Amniotic epithelial cell (primary cell): Measurements from ENCODE around the gene FILIP1.

Source experiments
- DNase-seq: peaks from one replicate; pipeline ENCODE4 v3.0.0-alpha.2; 2010; ENCODE audit warnings: low read depth

The FILIP1 gene, protein sequence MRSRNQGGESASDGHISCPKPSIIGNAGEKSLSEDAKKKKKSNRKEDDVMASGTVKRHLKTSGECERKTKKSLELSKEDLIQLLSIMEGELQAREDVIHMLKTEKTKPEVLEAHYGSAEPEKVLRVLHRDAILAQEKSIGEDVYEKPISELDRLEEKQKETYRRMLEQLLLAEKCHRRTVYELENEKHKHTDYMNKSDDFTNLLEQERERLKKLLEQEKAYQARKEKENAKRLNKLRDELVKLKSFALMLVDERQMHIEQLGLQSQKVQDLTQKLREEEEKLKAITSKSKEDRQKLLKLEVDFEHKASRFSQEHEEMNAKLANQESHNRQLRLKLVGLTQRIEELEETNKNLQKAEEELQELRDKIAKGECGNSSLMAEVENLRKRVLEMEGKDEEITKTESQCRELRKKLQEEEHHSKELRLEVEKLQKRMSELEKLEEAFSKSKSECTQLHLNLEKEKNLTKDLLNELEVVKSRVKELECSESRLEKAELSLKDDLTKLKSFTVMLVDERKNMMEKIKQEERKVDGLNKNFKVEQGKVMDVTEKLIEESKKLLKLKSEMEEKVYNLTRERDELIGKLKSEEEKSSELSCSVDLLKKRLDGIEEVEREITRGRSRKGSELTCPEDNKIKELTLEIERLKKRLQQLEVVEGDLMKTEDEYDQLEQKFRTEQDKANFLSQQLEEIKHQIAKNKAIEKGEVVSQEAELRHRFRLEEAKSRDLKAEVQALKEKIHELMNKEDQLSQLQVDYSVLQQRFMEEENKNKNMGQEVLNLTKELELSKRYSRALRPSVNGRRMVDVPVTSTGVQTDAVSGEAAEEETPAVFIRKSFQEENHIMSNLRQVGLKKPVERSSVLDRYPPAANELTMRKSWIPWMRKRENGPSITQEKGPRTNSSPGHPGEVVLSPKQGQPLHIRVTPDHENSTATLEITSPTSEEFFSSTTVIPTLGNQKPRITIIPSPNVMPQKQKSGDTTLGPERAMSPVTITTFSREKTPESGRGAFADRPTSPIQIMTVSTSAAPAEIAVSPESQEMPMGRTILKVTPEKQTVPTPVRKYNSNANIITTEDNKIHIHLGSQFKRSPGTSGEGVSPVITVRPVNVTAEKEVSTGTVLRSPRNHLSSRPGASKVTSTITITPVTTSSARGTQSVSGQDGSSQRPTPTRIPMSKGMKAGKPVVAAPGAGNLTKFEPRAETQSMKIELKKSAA (N-terminal part only)

GRCh38 chr6:75493400-75494064 lies at the start of gene FILIP1:
Gene FILIP1 (minus strand): TSS chr6:75493800. CDS start chr6:75414972, 78,828 bp downstream.
- DNase-seq = peak; percentile 65

DNA sequence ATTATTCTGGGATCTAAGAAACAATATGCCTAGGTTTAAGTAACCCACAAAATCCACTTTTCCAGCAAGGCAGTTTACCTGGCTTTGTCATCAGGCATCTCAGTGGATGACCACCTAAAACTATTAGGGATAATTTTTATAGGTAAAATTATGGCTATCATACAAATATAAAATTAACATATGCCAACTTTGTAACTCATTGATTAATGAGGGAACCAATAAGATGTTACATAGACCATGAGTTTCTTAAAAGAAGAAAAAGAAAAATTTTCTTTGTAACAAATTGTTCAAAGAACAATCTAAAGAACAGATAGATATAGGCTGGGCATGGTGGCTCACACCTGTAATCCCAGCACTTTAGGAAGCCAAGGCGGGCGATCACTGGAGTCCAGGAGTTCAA lies 49.7 kb upstream of the FILIP1 start:
- no peak for DNase-seq

GRCh38 chr6:75539136-75539535 lies 45.5 kb upstream of the FILIP1 start:
- DNase-seq = no peak

DNA sequence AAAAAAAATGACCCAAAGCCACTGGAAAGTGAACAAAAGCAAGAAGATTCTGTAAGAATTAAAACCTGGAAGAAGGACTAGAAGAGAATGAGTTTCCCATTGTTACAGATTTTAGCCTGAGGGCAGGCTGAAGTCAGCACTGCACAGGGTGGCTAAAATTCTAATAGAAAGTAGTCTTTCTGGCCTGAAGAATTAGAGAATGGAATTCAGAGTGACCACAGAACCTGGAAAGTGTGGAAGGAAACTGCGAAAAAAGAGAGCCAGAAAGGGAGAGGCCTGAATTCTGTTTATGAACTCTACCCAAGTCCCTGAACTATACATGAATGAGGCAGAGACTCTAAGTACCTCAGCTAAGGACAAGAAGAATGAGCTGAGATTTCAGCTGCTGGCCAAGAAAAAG lies 38.9 kb upstream of the FILIP1 start:
- DNase-seq = no peak

GRCh38 chr6:75531174-75531573 lies 37.6 kb upstream of the FILIP1 start:
- DNase-seq = peak; percentile 11

GRCh38 chr6:75530696-75531095 lies 37.1 kb upstream of the FILIP1 start:
- peak; percentile 77 for DNase-seq

- peak; percentile 90 for DNase-seq
Measured at GRCh38 chr6:75528423-75528822, 34.8 kb upstream of the FILIP1 start.

- DNase-seq = peak; percentile 75
Measured at GRCh38 chr6:75526502-75527127, 33.0 kb upstream of the FILIP1 start.

DNA sequence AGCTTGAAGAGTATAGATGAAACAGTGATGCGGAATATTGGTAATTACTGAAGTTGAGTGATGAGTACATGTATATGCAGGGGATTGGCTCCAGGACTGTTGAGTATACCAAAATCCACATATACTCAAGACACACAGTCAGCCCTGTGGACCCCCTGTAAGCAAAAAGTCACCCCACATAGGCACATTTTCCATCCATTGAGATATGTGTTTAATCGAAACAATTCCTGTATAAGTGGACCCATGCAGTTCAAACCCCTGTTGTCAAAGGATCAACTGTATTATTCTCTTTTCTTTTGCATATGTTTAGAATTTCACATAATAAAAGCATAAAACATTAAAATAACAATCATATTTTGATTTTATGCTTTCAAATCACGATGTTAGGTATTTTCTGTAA lies 32.1 kb upstream of the FILIP1 start:
- DNase-seq = no peak

- DNase-seq = peak; percentile 97
Measured at GRCh38 chr6:75524322-75524972, 30.8 kb upstream of the FILIP1 start.

DNA sequence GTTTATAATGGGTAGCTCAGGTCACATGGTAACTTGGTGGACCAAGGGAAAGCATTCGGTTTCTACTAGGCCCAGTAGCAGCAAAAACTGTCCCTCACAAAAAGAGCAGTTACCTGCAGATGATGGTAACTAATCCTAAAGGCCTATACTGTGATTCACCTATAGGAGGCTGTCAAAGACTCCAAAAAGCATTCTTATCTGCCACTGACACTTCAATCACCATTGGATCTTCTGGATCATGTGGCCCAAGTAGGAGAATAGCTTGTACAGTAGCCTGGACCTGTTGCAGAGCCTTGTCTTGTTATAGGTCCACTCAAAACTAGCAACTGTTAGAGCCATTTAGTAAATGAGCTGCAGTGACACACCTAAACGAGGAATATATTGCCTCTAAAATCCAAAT lies 23.2 kb upstream of the FILIP1 start:
- DNase-seq = no peak

DNA sequence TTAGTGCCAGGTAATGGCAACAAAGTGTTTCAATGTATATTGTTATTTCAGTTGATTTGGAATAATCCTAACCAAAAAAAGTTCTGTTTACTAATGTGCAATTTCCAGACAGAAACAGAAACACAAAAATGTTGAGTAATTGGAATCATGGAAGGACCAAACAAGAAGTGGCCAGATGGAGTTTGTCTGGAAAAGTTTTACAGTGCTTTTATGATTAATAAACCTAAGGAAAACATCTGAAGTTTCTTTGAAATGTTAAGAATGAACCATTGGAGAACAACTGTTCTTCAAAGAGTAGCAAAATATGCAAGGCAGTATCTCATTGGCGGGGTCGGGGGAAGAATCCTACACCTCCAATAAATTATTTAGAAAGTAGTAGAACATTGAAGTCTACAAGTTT lies 19.0 kb upstream of the FILIP1 start:
- no peak for DNase-seq

- DNase-seq = no peak
Measured at GRCh38 chr6:75505424-75505823, 11.8 kb upstream of the FILIP1 start.

GRCh38 chr6:75504465-75505222 lies 11.0 kb upstream of the FILIP1 start:
- DNase-seq = peak; percentile 7

GRCh38 chr6:75503291-75503690 lies 9.7 kb upstream of the FILIP1 start:
- DNase-seq = no peak

- no peak for DNase-seq
Measured at GRCh38 chr6:75502884-75503283, 9.3 kb upstream of the FILIP1 start.

- no peak for DNase-seq
Measured at GRCh38 chr6:75501756-75502155, 8.2 kb upstream of the FILIP1 start.

- peak; percentile 38 for DNase-seq
Measured at GRCh38 chr6:75499640-75500039, 6.0 kb upstream of the FILIP1 start.

- DNase-seq = no peak
Measured at GRCh38 chr6:75498862-75499261, 5.3 kb upstream of the FILIP1 start.

GRCh38 chr6:75497994-75498393 lies 4.4 kb upstream of the FILIP1 start:
- no peak for DNase-seq
